ENCODE results near the gene ARFIP1. TPM values are rescaled to one million over a fixed set of nuclear protein-coding genes. Genes with fewer than 3 reads are reported as not detected.

The ARFIP1 gene
- total RNA-seq, 4 donors from 2014 or later = 27.3 to 44.0 (median 39.2) TPM

GRCh38 chr4:152920768-152921167, 141.0 kb downstream of the ARFIP1 start:
- Histone ChIP-seq H3K27me3 (no peaks in the 10 kb centered on the region), H3K4me1 (peaks cover 0 to 16% (median 0%) of the 10 kb centered on the region in 4 donors), H3K4me3 (no peak overlapping the region), H3K36me3 (no peaks in the 10 kb centered on the region), H3K27ac (no peak overlapping the region), H3K9me3 (peaks cover 0 to 4% (median 0%) of the 10 kb centered on the region in 4 donors)
- 60 to 72% methylated on average over 1 of the region's 1 CpG for WGBS, 2 donors
- no peak for DNase-seq (ENCODE audit: low spot score in 2 of 2)
- TF ChIP-seq EP300 (IDR thresholded peaks at IDR 0.05) (no peak), CTCF (IDR thresholded peaks at IDR 0.05) (no peak), POLR2A (IDR thresholded peaks at IDR 0.05) (no peak)

DNA sequence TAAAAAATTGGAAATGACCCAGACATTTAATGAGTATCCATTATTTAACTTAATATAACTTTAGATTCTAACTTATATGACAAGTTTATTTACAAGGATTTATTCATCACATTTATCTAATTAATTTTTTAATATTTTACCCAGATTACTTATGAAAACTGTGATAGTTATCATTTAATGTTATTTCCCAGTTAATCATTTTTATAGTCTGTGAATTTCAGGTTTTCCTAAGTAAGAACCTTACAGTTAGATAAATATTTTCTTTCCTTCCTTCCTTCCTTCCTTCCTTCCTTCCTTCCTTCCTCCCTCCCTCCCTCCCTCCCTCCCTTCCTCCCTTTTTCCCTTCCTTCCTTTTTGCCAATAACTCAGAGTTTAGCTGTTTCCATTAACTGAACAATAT, 141.5 kb downstream of the ARFIP1 start:
- TF ChIP-seq POLR2A (IDR thresholded peaks at IDR 0.05) (no peak), CTCF (IDR thresholded peaks at IDR 0.05) (no peak), EP300 (IDR thresholded peaks at IDR 0.05) (no peak)
- H3K4me3 ChIP-seq = no peak overlapping the region
- peaks cover 0 to 16% (median 0%) of the 10 kb centered on the region in 4 donors for H3K4me1 ChIP-seq
- H3K9me3 ChIP-seq = peaks cover 0 to 4% (median 0%) of the 10 kb centered on the region in 4 donors
- no peaks in the 10 kb centered on the region for H3K27me3 ChIP-seq
- no peak for DNase-seq (ENCODE audit: low spot score in 2 of 2)
- no peak overlapping the region for H3K27ac ChIP-seq
- H3K36me3 ChIP-seq = no peaks in the 10 kb centered on the region

DNA sequence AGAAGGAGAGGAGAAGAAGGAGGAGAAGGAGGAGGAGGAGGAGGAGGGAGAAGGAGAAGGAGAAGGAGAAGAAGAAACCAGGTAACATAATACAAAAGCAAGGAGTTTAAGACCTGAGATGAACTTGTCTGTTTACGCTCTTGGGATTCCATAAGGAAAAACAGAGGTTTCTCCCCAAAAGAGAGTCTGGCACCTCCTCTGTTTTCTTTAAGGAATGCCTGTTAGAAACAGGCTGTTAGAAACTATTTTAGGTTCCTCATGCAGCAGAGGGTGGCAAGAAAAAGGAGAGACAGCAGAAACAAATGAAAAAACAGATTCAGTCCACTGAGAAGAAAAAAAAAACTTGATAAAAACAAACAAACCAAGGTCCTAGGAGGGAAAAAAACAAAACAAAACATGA, 146.1 kb downstream of the ARFIP1 start:
- Histone ChIP-seq H3K36me3 (no peaks in the 10 kb centered on the region), H3K9me3 (peaks cover 0 to under 1% (median 0%) of the 10 kb centered on the region in 4 donors), H3K4me3 (no peak overlapping the region), H3K27me3 (no peaks in the 10 kb centered on the region), H3K27ac (no peak overlapping the region), H3K4me1 (peaks cover 0 to 4% (median 0%) of the 10 kb centered on the region in 4 donors)
- no peak for TF ChIP-seq EP300 (IDR thresholded peaks at IDR 0.05)
- no peak for TF ChIP-seq POLR2A (IDR thresholded peaks at IDR 0.05)
- no peak for TF ChIP-seq CTCF (IDR thresholded peaks at IDR 0.05)
- 56 to 60% methylated on average over 1 of the region's 1 CpG for WGBS, 2 donors
- DNase-seq (ENCODE audit: low spot score in 2 of 2) = no peak

GRCh38 chr4:152926959-152927358, 147.2 kb downstream of the ARFIP1 start:
- no peak for DNase-seq (ENCODE audit: low spot score in 2 of 2)
- Histone ChIP-seq H3K4me1 (peaks cover 0 to 4% (median 0%) of the 10 kb centered on the region in 4 donors), H3K27me3 (no peaks in the 10 kb centered on the region), H3K27ac (no peak overlapping the region), H3K4me3 (no peak overlapping the region), H3K9me3 (no peaks in the 10 kb centered on the region), H3K36me3 (no peaks in the 10 kb centered on the region)
- WGBS, 2 donors = 88 to 93% methylated on average over 4 of the region's 4 CpGs
- TF ChIP-seq POLR2A (IDR thresholded peaks at IDR 0.05) = no peak
- no peak for TF ChIP-seq EP300 (IDR thresholded peaks at IDR 0.05)
- TF ChIP-seq CTCF (IDR thresholded peaks at IDR 0.05) = no peak

DNA sequence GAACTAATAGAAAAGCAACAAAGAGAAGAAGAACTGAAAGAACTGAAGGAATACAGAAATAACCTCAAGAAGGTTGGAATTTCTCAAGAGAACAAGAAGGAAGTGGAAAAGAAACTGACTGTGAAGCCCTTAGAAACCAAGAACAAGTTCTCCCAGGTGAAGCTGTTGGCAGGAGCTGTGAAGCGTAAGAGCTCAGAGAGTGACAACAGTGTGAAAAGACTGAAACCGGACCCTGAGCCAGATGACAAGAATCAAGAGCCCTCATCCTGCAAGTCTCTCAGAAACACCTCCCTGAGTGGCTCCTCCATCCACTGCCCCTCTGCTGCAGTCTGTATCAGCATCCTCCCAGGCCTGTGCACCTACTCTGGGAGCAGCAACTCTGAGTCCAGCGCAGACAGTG, 148.0 kb downstream of the ARFIP1 start:
- Histone ChIP-seq H3K36me3 (no peaks in the 10 kb centered on the region), H3K4me3 (no peak overlapping the region), H3K4me1 (peaks cover 0 to 4% (median 0%) of the 10 kb centered on the region in 4 donors), H3K27me3 (no peaks in the 10 kb centered on the region), H3K9me3 (no peaks in the 10 kb centered on the region), H3K27ac (no peak overlapping the region)
- WGBS, 2 donors = 84 to 100% methylated on average over 3 of the region's 3 CpGs
- no peak for DNase-seq (ENCODE audit: low spot score in 2 of 2)
- TF ChIP-seq POLR2A (IDR thresholded peaks at IDR 0.05) (no peak), EP300 (IDR thresholded peaks at IDR 0.05) (no peak), CTCF (IDR thresholded peaks at IDR 0.05) (no peak)
